ENCODE results near the gene PVALB. TPM values are rescaled to one million over a fixed set of nuclear protein-coding genes. Genes with fewer than 3 reads are reported as not detected.

The PVALB gene
- total RNA-seq, 1 donor from 2014 or later: not detected

- DNase-seq: no peak
- intact Hi-C loops (cut with micrococcal nuclease): loop anchor here (10.0 kb wide), 1 partner anchor 187 kb away; no protein-coding TSS in a partner anchor
- no peak for ATAC-seq
These were observed 29.4 kb downstream of the PVALB start for GRCh38 chr22:36787204-36787988.

- ATAC-seq (no peak), DNase-seq (no peak)
- intact Hi-C loops (cut with micrococcal nuclease): loop anchor here (10.0 kb wide), 1 partner anchor 191 kb away; no protein-coding TSS in a partner anchor
These were observed 33.1 kb downstream of the PVALB start for GRCh38 chr22:36783743-36784142.

- DNase-seq: peak; percentile 84
- peak; percentile 92 for ATAC-seq
- intact Hi-C loops (cut with micrococcal nuclease): loop anchor here (10.0 kb wide), 1 partner anchor 193 kb away; no protein-coding TSS in a partner anchor
These were observed 34.9 kb downstream of the PVALB start for GRCh38 chr22:36781656-36782627.

GRCh38 chr22:36778020-36778419 lies 38.8 kb downstream of the PVALB start:
- intact Hi-C loops (cut with micrococcal nuclease): no loop called here
- DNase-seq: no peak
- no peak for ATAC-seq

- intact Hi-C loops (cut with micrococcal nuclease): no loop called here
- no peak for DNase-seq
- no peak for ATAC-seq
These were observed 40.1 kb downstream of the PVALB start for GRCh38 chr22:36776722-36777121.

GRCh38 chr22:36775964-36776669 lies 40.7 kb downstream of the PVALB start, which contains the start of gene IFT27:
Gene IFT27 (minus strand): TSS chr22:36776119. CDS start chr22:36775707, 412 bp downstream.
- intact Hi-C loops (cut with micrococcal nuclease): no loop called here
- ATAC-seq (peak; percentile 98), DNase-seq (peak; percentile 96)

- peak; percentile 56 for DNase-seq
- ATAC-seq: peak; percentile 6
- intact Hi-C loops (cut with micrococcal nuclease): no loop called here
These were observed 41.3 kb downstream of the PVALB start for GRCh38 chr22:36775586-36775963.

- intact Hi-C loops (cut with micrococcal nuclease): no loop called here
- ATAC-seq (no peak), DNase-seq (no peak)
These were observed 42.9 kb downstream of the PVALB start for GRCh38 chr22:36773935-36774334.

GRCh38 chr22:36772451-36772850 lies 44.4 kb downstream of the PVALB start:
- no peak for DNase-seq
- intact Hi-C loops (cut with micrococcal nuclease): no loop called here
- no peak for ATAC-seq

- ATAC-seq (no peak), DNase-seq (no peak)
- intact Hi-C loops (cut with micrococcal nuclease): no loop called here
These were observed 45.3 kb downstream of the PVALB start for GRCh38 chr22:36771356-36772063.

GRCh38 chr22:36770513-36771231 lies 46.2 kb downstream of the PVALB start:
- DNase-seq (no peak), ATAC-seq (no peak)
- intact Hi-C loops (cut with micrococcal nuclease): no loop called here

GRCh38 chr22:36769541-36770512 lies 47.0 kb downstream of the PVALB start:
- ATAC-seq: no peak
- DNase-seq: no peak
- intact Hi-C loops (cut with micrococcal nuclease): no loop called here

GRCh38 chr22:36768616-36769015 lies 48.2 kb downstream of the PVALB start:
- ATAC-seq: no peak
- no peak for DNase-seq
- intact Hi-C loops (cut with micrococcal nuclease): no loop called here

GRCh38 chr22:36768141-36768540 lies 48.7 kb downstream of the PVALB start:
- intact Hi-C loops (cut with micrococcal nuclease): no loop called here
- DNase-seq: no peak
- no peak for ATAC-seq

- DNase-seq: no peak
- intact Hi-C loops (cut with micrococcal nuclease): no loop called here
- no peak for ATAC-seq
These were observed 49.6 kb downstream of the PVALB start for GRCh38 chr22:36767035-36767775.

- DNase-seq (no peak), ATAC-seq (no peak)
These were observed 50.8 kb downstream of the PVALB start for GRCh38 chr22:36765943-36766450.

More at GRCh38 chr22:36765943-36766450, 50.8 kb downstream of the PVALB start:
- intact Hi-C loops (cut with micrococcal nuclease): no loop called here
